Stimulated activated CD4-positive, alpha-beta T cell treated with anti-CD3 and anti-CD28 coated beads, Interleukin-4, amount 100 ng/mL, for 1 hour (primary cell): Measurements from ENCODE around the gene ABCB9.

Source experiments
- DNase-seq: peaks from one replicate; pipeline ENCODE4 v3.0.0-alpha.2; 2020

The ABCB9 gene

DNA sequence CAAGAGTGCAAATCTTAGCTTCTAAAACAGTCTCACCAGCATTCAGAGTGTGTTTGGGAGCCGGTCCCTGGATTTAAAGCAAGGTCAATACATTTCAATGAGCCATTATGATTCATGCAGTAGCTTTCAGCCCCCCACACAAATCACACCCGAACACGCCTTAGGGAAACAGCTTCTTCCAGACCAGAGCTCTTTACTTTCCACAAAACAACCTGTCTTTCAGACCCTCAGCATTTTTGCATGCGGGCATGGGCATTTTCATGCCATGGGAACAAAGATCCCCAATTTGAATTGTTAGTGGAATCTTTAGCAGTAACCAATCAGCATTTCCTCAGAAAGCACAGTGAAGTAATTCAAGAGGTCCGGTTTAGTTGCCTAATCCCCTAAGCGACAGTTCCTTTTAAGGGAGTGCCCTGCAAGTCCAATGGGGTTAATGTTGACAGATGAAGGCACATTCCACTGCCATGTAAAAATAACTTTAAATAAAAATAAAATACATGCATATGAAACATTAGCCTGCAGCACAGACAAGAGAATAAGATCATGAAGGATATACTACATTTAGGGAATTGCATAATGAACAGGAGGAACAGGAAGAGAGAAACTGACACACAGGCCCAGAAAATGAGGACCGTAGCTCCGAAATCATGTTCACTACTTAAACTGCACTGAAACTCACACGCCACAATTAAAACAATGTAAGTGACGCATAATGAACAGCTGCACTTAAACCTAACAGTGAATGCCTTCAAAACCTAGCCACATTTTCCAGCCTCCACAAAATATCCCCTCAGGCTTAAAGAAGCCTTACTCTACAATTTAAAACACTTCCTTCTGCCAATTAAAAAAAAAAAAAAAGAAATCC, 74.4 kb downstream of the ABCB9 start:
- no peak for DNase-seq

DNA sequence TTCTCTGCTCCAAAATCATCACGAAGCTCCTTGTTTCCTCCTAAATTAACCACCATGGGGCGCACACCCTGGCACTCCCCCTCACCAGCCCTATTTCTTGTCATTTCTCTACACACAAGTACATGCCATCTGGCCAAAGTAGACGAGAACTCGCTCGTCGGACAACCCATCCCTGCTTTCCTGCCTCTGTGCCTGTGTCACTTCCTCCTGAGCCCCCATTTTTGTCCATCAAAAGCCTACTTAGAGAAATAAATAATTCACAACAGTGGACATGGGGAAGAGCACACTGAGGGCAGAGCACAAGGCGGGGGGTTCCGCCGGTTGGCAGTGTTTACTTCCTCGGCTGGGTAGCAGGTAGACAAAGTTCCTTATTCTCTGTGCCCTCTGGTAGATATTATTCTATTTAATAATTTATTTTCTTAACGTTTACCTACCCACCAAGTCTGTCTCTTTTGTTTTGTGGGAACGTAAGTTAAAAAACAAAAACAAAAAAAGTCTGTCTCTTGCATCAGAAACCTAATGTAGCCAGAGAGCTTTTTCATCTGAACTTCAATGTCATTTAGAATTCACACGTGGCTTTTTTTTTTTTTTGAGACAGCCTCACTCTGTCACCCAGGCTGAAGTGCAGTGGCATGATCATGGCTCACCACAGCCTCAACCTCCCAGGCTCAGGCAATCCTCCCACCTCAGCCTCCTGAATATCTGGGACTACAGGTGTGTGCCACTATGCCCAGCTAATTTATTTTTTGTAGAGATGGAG, 76.3 kb downstream of the ABCB9 start:
- DNase-seq: no peak

DNA sequence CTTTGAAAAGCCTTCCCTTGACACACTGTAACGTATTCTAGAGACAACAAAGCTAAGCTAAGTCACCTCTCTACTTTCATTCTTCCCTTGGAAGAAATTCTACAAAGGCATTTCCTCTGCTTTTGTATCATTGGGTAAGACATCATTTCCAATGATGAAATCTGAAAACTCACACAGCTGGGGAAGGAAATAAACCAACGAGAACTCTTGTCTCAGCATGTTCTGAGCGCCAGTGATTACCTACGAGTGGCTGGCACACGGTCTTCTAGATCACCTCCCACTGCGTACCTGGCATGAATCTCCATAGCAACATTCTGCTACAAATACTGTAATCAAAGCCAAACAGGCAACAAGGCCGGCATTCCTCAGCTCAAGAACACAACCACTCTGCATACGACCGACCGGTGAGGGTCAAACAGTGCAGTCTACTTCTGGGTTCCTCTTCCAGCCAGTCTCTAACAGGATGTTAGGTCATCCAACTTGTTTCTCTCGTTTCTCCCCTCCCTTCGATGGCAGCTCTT, 78.0 kb downstream of the ABCB9 start:
- no peak for DNase-seq

DNA sequence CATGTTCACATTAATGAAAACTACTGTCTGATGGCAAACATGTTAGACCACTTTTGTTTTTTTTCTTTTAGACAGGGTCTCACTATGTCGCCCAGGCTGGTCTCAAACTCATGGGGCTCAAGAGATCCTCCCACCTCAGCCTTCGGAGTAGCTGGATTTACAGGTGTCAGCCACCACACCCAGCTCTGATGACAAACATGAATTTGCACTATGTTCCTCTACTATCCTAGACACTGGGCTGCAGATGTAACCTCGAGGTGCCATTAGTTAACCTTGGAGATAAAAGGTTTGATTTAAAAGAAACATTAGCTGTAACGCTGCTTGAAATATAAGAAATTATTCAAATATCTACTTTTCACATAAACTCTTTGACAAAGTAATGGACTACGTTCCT, 78.4 kb downstream of the ABCB9 start:
- DNase-seq: no peak

DNA sequence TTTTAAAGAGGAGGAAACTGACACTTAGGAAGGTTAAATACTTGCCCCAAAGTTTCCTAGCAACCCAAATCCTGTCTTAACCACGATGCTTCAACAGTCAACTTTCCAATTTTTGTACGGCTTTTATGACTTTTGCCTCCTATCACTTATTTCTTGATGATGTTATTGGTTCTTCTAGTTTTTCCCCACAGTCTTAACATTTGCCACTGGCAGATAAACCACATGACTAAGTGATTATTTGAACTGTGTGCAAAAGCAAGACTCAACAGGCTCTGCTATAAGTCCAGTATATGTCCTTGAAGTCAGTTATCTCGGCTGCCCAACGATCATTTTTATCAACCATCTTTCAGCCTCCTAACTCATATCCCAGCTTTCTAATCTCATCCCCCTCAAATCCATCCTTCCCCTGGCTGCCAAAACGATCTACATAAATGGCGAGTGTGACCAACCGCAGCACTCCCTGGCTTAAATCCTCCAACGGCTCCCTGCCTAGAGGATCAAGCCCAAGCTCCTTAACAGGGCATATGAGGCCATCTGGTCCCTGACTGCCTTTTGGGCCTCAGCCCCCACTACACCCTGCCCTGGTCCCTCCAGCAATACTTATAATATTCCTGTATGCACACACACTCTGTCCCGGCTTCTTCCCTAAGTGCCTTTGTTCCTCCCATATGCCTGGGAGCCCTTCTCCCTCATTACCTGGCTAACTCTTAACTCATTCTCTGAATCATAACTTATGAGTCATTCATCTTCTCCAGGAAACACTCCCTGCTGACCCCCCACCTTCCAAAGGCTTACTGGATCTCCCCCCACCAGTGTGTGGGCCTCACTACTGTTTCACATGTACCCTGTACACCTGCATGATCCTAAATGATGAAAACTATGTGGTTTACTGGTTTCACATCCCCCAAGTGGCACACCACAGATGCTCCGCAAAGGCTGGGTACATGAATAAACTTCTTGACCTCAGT, 79.1 kb downstream of the ABCB9 start:
- DNase-seq: peak; percentile 32

DNA sequence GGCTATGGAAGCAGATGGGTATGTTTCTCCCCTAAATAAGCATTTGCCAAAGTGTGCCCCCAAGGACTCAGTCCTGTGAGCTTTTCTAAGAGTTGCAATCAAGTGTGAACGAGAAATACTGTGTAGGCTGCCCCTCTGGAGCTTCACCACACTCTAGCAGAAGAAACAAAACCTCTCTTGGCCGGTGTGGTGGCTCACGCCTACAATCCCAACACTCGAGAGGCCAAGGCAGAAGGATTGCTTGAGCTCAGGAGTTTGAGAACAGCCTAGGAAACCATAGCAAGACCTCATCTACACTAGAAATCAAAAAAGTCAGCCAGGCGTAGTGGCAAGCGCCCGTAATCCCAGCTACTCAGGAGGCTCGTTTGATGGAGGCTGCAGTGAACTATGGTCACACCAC, 80.1 kb downstream of the ABCB9 start:
- no peak for DNase-seq

DNA sequence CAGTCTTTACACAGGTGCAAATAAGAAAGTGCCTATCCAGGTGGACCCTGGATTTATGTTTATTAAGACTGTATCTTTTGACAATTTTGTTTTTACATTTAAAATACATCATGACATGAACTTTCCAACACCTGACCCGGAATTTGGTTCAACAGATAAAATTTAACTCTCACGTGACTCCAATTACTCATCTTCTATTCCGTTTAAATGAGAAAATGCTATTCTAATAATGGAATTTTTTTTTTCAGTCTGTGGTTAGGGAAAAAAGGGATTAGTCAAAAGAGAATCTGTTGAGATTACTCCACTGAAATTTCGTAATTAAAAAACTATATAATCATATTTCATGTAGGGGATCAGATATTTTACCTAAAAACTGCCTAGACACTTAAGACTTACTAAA, 81.4 kb downstream of the ABCB9 start:
- no peak for DNase-seq

DNA sequence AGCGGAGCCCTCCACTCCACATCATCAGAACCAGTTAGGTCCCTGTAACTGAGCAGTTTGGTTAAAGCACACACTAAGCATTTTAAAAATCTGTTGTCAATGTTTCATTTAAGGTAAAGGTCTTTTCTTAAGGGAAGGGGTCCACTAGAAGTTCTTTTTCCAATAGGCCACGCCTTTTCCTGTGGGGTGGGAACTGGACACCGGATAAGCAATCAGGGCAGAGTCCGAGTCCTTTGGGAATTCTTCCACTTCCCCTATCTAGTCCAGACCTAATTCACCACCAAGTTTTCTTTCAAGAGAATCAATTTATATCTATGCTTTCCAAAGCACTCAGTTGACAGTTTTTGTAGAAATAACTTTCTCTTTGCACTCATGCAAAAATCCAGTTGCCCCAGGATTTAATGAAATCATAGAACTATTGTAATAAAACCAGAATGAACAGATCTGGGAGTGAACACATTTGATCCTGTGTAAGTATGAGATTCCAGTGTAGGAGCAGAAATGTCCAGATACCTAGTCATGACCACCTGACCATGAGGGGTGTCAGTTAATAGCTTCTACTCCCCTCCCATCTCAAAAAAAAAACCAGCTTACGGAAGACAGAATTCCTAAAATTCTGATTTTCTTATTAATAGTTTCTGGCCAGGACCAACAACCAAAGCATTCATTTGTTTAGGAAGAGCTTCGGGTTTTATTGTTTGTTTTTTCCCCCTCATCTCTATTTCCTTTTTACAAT, 82.0 kb downstream of the ABCB9 start:
- DNase-seq: no peak

DNA sequence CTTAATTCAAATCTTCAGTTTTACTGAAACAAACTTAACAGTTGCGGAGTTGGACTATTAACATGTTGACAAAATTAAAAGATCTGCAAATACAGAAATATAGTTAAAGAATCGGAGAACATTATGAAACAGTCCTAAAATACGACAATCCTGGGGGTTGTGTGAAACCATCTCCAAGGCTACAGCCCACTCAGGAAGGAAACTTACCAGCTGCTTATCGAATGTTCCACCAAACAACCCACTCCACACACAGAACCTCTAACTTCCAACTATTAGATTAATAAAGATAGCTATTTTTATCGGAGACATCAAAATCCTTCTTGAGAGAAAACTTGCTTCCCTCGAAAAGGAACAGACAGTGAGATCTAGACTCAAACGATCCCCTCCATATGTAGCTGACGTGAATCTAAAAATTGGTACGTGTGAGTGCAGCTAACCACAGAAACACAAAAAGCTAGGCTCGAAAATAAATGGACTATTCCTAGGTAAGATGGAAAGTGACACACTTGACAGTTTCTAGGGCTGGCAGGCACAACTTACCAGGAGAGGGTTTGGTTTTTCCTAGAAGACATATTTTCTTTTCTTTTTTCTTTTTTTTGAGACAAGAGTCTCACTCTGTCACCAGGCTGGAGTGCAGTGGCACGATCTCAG, 83.2 kb downstream of the ABCB9 start:
- DNase-seq: no peak

DNA sequence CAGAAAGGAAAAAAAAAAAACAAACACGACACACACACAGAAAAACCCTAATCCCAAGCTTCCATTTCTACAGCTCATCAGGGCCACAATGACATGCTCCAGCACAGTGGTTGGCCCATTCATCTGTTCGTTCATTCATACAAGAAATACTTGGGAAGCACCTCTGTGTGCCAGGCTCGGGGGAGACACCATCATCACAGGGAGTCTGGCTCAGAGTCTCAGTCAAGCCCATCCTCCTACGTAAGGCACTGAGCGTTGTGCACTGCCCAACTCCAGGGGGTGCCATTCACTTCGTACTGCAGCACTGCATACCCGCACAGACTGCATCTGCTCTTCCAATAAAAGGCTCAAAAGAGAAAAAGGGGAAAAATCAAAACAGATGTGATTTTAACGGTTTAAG, 85.6 kb downstream of the ABCB9 start:
- no peak for DNase-seq

DNA sequence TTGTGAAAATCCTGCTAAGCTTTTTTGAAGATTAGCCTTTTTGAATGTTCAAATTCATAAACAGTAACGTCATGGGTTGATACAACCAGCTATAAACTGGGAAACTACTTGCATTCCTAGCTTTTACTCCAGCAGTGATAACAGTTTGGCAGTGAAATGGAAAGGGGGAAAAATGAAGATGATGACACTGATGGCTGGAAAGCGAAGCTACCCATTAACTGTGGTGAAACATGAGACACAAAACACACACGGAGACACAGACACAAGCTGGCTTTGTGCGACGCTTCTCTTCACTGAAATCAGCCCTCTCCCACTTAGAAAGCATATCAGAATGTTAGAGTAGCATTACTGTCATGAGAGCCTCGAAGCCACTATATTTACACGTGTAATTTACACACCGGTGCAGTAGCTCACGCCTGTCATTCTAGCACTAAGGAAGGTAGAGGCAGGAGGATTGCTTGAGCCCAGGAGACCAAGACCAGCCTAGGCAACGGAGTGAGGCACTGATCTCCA, 86.1 kb downstream of the ABCB9 start:
- DNase-seq: no peak
